H9 (cell line): ENCODE measurements around the gene SLC2A4. TPM values are rescaled to one million over a fixed set of nuclear protein-coding genes. Genes with fewer than 3 reads are reported as not detected.
A peak's percentile ranks its signal among the peaks of the same experiment; 100 is the strongest.

Experiments used
- DNase-seq: peaks from one replicate; pipeline ENCODE4 v3.0.0-alpha.2; 2017
- H2AFZ ChIP-seq: one replicate; pipeline ENCODE4 v1.6.1; 2013; ENCODE audit warnings: mild to moderate bottlenecking, low read length, control low read depth, moderate library complexity
- H2AK5ac ChIP-seq: 2 replicates; pipeline ENCODE4 v1.6.1; 2013; ENCODE audit warnings: low read length, control low read depth, mixed read lengths; ENCODE audit not compliant: insufficient read length
- H2BK120ac ChIP-seq: one replicate; pipeline ENCODE4 v1.6.1; 2013; ENCODE audit warnings: low read depth, mild to moderate bottlenecking, low read length, control low read depth, inconsistent platforms; ENCODE audit not compliant: poor library complexity, severe bottlenecking
- H2BK12ac ChIP-seq: 2 replicates; pipeline ENCODE4 v1.6.1; 2013; ENCODE audit warnings: low read length, control low read depth, mixed read lengths, low read depth; ENCODE audit not compliant: insufficient read length
- H2BK15ac ChIP-seq: 2 replicates; pipeline ENCODE4 v1.6.1; 2013; ENCODE audit warnings: low read depth, low read length, control low read depth
- H2BK20ac ChIP-seq: one replicate; pipeline ENCODE4 v1.6.1; 2013; ENCODE audit warnings: low read depth, mild to moderate bottlenecking, low read length, control low read depth, inconsistent platforms; ENCODE audit not compliant: poor library complexity, severe bottlenecking
- H2BK5ac ChIP-seq: 2 replicates; pipeline ENCODE4 v1.6.1; 2013; ENCODE audit warnings: low read length, control low read depth, mixed read lengths; ENCODE audit not compliant: insufficient read length
- H3K14ac ChIP-seq: 2 replicates; pipeline ENCODE4 v1.6.1; 2013; ENCODE audit warnings: low read length, control low read depth; ENCODE audit not compliant: insufficient read depth
- H3K18ac ChIP-seq: 2 replicates; pipeline ENCODE4 v1.6.1; 2013; ENCODE audit warnings: low read depth, mild to moderate bottlenecking, mixed read lengths, low read length, control low read depth; ENCODE audit not compliant: insufficient read length
- H3K23ac ChIP-seq: 2 replicates; pipeline ENCODE4 v1.6.1; 2013; ENCODE audit warnings: low read length, control low read depth, mixed read lengths, low read depth; ENCODE audit not compliant: insufficient read length
- H3K23me2 ChIP-seq: 2 replicates; pipeline ENCODE4 v1.6.1; 2013; ENCODE audit warnings: low read depth, mild to moderate bottlenecking, mixed read lengths, low read length, control low read depth; ENCODE audit not compliant: insufficient read length, poor library complexity, severe bottlenecking
- H3K27ac ChIP-seq: 2 replicates; pipeline ENCODE4 v1.5.1; 2013; ENCODE audit warnings: low read length, control low read depth, mixed read lengths, low read depth; ENCODE audit not compliant: insufficient read length
- H3K27me3 ChIP-seq: 2 replicates; pipeline ENCODE4 v1.6.1; 2013; ENCODE audit warnings: low read length, control low read depth, inconsistent platforms; ENCODE audit not compliant: insufficient read depth
- H3K4ac ChIP-seq: 2 replicates; pipeline ENCODE4 v1.6.1; 2013; ENCODE audit warnings: low read depth, mild to moderate bottlenecking, control low read depth, inconsistent platforms, low read length, moderate library complexity
- H3K4me1 ChIP-seq: 2 replicates; pipeline ENCODE4 v1.6.1; 2013; ENCODE audit warnings: low read length, control low read depth, inconsistent platforms; ENCODE audit not compliant: insufficient read depth
- H3K4me2 ChIP-seq: 2 replicates; pipeline ENCODE4 v1.6.1; 2013; ENCODE audit warnings: low read length, control low read depth, mixed read lengths; ENCODE audit not compliant: insufficient read length, insufficient read depth
- H3K56ac ChIP-seq: 2 replicates; pipeline ENCODE4 v1.6.1; 2013; ENCODE audit warnings: low read depth, mild to moderate bottlenecking, mixed read lengths, low read length, control low read depth; ENCODE audit not compliant: insufficient read length
- H3K79me1 ChIP-seq: 2 replicates; pipeline ENCODE4 v1.6.1; 2013; ENCODE audit warnings: low read depth, mild to moderate bottlenecking, moderate library complexity, low read length, control low read depth, inconsistent platforms; ENCODE audit not compliant: insufficient read depth, poor library complexity, severe bottlenecking
- H3K79me2 ChIP-seq: 2 replicates; pipeline ENCODE4 v1.6.1; 2013; ENCODE audit warnings: low read length, control low read depth, inconsistent platforms; ENCODE audit not compliant: insufficient read depth
- H3K9ac ChIP-seq: 2 replicates; pipeline ENCODE4 v1.6.1; 2013; ENCODE audit warnings: low read length, control low read depth, mixed read lengths; ENCODE audit not compliant: insufficient read length; ENCODE audit errors: extremely low read depth
- H3K9me3 ChIP-seq: one replicate; pipeline ENCODE4 v1.6.1; 2013; ENCODE audit warnings: low read depth, low read length, inconsistent platforms; ENCODE audit not compliant: control insufficient read depth
- H3T11ph ChIP-seq: one replicate; pipeline ENCODE4 v1.6.1; 2013; ENCODE audit warnings: mild to moderate bottlenecking, low read length, control low read depth, inconsistent platforms
- H4K20me1 ChIP-seq: one replicate; pipeline ENCODE4 v1.6.1; 2013; ENCODE audit not compliant: control insufficient read depth, insufficient read length, insufficient read depth
- H4K5ac ChIP-seq: 2 replicates; pipeline ENCODE4 v1.6.1; 2013; ENCODE audit warnings: low read depth, mild to moderate bottlenecking, mixed read lengths, low read length, control low read depth; ENCODE audit not compliant: insufficient read length
- H4K8ac ChIP-seq: replicated peaks from 2 replicates; pipeline ENCODE4 v1.6.1; 2013; ENCODE audit warnings: low read length, control low read depth, mixed read lengths, low read depth; ENCODE audit not compliant: insufficient read length
- H4K91ac ChIP-seq: 2 replicates; pipeline ENCODE4 v1.6.1; 2013; ENCODE audit warnings: low read depth, mild to moderate bottlenecking, moderate library complexity, mixed read lengths, low read length, control low read depth; ENCODE audit not compliant: insufficient read length
- H3K27ac Mint-ChIP-seq, 3 experiments: 2 replicates in 2 of 3; 3 replicates in 1 of 3; pipeline ENCODE4 v1.8.0; 2020 to 2021; ENCODE audit warnings: mixed read lengths in 3 of 3, mild to moderate bottlenecking in 1 of 3, moderate library complexity in 1 of 3
- H3K27me3 Mint-ChIP-seq: 2 replicates; pipeline ENCODE4 v1.8.0; 2021; ENCODE audit warnings: low read depth, mild to moderate bottlenecking, moderate library complexity, mixed read lengths
- H3K36me3 Mint-ChIP-seq, 3 experiments: 2 replicates in 2 of 3; 3 replicates in 1 of 3; pipeline ENCODE4 v1.8.0; 2020 to 2021; ENCODE audit warnings: low read depth in 3 of 3, mixed read lengths in 3 of 3; ENCODE audit not compliant: insufficient read depth in 1 of 3
- H3K4me1 Mint-ChIP-seq, 2 experiments: 2 replicates each; pipeline ENCODE4 v1.8.0; 2020; ENCODE audit warnings: mixed read lengths in 2 of 2
- H3K4me3 Mint-ChIP-seq, 2 experiments: 2 replicates in 1 of 2; 3 replicates in 1 of 2; pipeline ENCODE4 v1.8.0; 2020 to 2021; ENCODE audit warnings: mild to moderate bottlenecking in 2 of 2, mixed read lengths in 2 of 2, moderate library complexity in 1 of 2
- H3K9me3 Mint-ChIP-seq, 2 experiments: 2 replicates in 1 of 2; 3 replicates in 1 of 2; pipeline ENCODE4 v1.8.0; 2020; ENCODE audit warnings: mild to moderate bottlenecking in 2 of 2, mixed read lengths in 2 of 2, moderate library complexity in 1 of 2
- WGBS: extraction: QIAGEN DNeasy Blood & Tissue Kit; methylation state at CpG from one replicate; pipeline ENCODE4 v1.1.7; 2013; ENCODE audit warnings: missing lambda C conversion rate, low lambda C conversion rate, mixed read lengths; ENCODE audit not compliant: insufficient read length; ENCODE audit errors: extremely low coverage; 5-methylcytosine and 5-hydroxymethylcytosine counted together
- total RNA-seq: library from RNA; stranded (reverse); gene quantifications from 2 replicates; pipeline ENCODE4 v1.2.1, GENCODE V29; 2021
- TF ChIP-seq, protein P1 (sequence below): fragments of 200-600 bp; sonication (generic); conservative IDR thresholded peaks from 3 replicates; pipeline ENCODE4 v1.8.0; 2021; ENCODE audit warnings: antibody characterized with exemption, mild to moderate bottlenecking

The SLC2A4 gene
- total RNA-seq, 1 experiment from 2014 or later: 4.4 TPM

DNA sequence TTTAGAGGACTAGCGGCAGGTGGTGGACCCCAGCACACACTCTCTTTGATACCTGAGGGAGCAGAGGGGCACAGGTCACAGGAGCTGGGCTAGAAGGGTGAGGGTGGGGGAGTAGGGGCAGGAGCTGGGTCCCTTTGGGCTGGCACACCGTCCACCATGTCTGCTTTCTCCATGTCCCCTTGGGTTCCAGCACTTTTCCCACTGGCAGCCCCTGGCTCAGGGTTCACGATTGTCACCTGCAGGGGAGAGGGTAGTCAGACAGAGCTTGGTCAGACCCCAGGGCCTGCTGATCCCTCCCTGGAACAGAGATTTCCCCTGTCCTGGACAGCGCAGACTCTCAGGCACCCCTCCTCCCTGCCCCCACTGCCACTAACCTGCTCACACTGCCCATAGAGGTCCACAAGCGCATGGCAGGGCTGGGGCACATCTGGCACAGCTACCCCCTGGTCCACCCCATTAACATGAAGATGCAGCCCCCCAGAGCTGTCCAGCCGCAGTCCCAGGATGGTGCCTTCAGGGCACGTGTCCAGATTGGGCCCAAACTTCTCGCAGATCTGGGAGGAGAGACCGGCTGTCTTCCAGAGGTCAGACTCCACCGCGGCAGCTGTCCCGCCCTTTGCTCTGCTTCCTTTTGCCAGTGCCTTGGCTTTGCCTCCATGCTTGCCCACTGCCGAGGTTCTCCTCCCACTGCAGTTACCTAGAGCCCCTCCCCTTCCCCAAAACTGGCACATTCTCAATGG, 36.8 kb downstream of the SLC2A4 start:
- H4K8ac ChIP-seq: no peak overlapping the region
- no peak overlapping the region for H2BK12ac ChIP-seq
- H3T11ph ChIP-seq: no peak overlapping the region
- no peak overlapping the region for H2AFZ ChIP-seq
- H4K5ac ChIP-seq: no peak overlapping the region
- TF ChIP-seq, protein P1, sequence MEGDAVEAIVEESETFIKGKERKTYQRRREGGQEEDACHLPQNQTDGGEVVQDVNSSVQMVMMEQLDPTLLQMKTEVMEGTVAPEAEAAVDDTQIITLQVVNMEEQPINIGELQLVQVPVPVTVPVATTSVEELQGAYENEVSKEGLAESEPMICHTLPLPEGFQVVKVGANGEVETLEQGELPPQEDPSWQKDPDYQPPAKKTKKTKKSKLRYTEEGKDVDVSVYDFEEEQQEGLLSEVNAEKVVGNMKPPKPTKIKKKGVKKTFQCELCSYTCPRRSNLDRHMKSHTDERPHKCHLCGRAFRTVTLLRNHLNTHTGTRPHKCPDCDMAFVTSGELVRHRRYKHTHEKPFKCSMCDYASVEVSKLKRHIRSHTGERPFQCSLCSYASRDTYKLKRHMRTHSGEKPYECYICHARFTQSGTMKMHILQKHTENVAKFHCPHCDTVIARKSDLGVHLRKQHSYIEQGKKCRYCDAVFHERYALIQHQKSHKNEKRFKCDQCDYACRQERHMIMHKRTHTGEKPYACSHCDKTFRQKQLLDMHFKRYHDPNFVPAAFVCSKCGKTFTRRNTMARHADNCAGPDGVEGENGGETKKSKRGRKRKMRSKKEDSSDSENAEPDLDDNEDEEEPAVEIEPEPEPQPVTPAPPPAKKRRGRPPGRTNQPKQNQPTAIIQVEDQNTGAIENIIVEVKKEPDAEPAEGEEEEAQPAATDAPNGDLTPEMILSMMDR: no peak
- H3K79me1 ChIP-seq: no peaks in the 10 kb centered on the region
- H2BK20ac ChIP-seq: no peak overlapping the region
- H3K4me1 Mint-ChIP-seq: peaks cover 11 to 16% of the 10 kb centered on the region in 2 experiments
- no peak overlapping the region for H2BK15ac ChIP-seq
- no peak for DNase-seq
- H3K4ac ChIP-seq: no peak overlapping the region
- H2AK5ac ChIP-seq: no peak overlapping the region
- no peaks in the 10 kb centered on the region for H4K20me1 ChIP-seq
- H3K36me3 Mint-ChIP-seq: peaks cover 43 to 78% (median 74%) of the 10 kb centered on the region in 3 experiments; a peak in 6 of 7 replicates
- H3K27ac ChIP-seq: no peak overlapping the region
- no peak overlapping the region for H4K91ac ChIP-seq
- no peak overlapping the region for H2BK120ac ChIP-seq
- H3K56ac ChIP-seq: no peak overlapping the region
- H3K23ac ChIP-seq: no peak overlapping the region
- no peak overlapping the region for H2BK5ac ChIP-seq
- H3K4me2 ChIP-seq: no peak overlapping the region
- no peaks in the 10 kb centered on the region for H3K4me1 ChIP-seq
- H3K14ac ChIP-seq: no peak overlapping the region
- H3K79me2 ChIP-seq: no peaks in the 10 kb centered on the region
- no peaks in the 10 kb centered on the region for H3K9me3 ChIP-seq
- no peaks in the 10 kb centered on the region for H3K27me3 Mint-ChIP-seq
- no peak overlapping the region for H3K18ac ChIP-seq
- no peak overlapping the region for H3K9ac ChIP-seq
- peaks cover 10% of the 10 kb centered on the region for H3K23me2 ChIP-seq
- no peaks in the 10 kb centered on the region for H3K27me3 ChIP-seq
- no peaks in the 10 kb centered on the region; a peak in 1 of 5 replicates for H3K9me3 Mint-ChIP-seq
- no CpG with 5 or more reads among the region's 13 CpGs for WGBS
- H3K27ac Mint-ChIP-seq: no peak overlapping the region
- H3K4me3 Mint-ChIP-seq: peak overlapping the region in 1 of 2 experiments; percentile 14; a peak in 1 of 5 replicates
